Left kidney (tissue), 2 donors: Measurements from ENCODE around the gene STK16. TPM values are rescaled to one million over a fixed set of nuclear protein-coding genes. Genes with fewer than 3 reads are reported as not detected.
"Not testable (repeated sequence)": the region's sequence is repeated elsewhere in the genome, so short reads cannot be mapped to it uniquely, and the experiment has no call there.

ENCODE experiments used
- DNase-seq: peaks from one replicate; pipeline ENCODE4 v3.0.0-alpha.2; 2013
- polyA plus RNA-seq: library from polyadenylated mRNA; unstranded; fragments of 120-200 nt; gene quantifications from one replicate; pipeline ENCODE4 v1.2.1, GENCODE V29; 2013; ENCODE audit not compliant: insufficient read length

STK16 gene
- polyA plus RNA-seq, 1 donor, result 34.9 TPM

DNA sequence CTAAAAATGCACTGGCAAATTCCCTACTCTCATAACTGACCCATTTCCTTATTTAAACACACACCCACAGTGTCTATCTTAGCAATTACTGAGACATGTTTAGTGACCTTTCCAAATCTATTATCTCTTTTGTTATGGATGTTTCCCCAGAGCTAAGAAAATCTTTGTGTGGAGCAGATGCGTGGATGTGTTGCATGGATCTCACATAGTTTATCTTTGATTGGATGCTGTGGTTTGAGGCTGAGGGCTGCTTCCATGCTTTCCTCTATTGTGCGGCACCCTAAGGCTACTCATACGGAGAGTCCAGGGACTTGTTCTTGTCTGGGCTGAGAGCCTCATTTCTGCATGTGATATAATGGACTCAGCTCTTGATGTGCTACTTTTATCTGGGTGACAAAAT, 10.9 kb upstream of the STK16 start:
- DNase-seq, result no peak

DNA sequence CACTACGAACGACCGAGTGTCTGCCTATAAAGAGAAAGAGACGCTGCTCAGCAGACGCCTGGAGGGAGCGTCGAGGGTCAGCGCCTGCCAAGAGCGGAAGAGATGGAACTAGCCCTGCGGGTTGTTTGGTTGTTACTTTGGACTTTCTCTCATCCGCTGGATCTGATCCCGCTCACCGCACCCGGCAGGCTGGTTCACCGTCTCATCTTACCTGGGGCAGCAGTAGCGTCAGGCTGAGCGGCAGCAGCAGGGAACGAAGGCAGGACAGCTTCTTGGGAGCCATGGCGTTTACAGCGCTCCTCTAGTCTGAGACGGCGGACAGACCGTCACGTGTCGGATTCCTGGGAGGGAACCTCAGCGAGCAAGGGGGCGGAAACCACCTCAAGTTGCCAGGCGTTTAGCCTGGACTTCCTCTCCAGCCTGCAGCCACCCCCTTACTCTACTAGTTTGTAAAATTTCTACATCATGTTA, 2.0 kb upstream of the STK16 start:
- DNase-seq, result no peak

DNA sequence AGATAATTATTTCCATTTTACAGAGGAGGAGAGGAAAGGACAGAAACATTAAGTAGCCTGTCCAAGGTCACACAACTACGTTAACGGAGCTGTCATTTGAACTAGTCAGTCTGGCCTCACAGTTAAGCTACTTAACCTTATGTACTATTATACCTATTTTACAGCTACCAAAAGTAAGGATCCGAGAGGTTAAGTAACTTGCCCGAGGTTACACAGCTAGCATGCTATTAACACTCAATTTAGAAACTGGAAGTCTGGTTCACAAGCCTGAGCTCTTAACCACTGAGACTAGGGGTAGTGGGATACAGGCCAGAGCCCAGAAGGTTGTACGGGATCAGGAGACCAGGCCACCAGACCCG, 511 bp upstream of the STK16 start:
- DNase-seq, result no peak

DNA sequence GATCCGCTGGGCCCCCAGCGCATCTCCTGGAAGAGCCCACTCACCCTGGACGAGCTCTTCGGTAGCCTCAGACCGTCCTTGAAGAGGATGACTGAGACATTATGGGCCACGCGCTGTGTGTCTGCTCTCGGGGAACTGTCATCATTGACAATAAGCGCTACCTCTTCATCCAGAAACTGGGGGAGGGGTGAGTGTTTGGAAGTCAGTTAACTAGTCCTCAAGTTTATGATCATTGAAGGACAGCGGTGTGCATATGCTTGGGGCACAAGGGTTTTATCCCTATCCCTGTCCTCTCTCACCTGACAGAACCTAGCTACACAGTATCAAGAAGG, 586 bp downstream of the STK16 start:
- no peak for DNase-seq

DNA sequence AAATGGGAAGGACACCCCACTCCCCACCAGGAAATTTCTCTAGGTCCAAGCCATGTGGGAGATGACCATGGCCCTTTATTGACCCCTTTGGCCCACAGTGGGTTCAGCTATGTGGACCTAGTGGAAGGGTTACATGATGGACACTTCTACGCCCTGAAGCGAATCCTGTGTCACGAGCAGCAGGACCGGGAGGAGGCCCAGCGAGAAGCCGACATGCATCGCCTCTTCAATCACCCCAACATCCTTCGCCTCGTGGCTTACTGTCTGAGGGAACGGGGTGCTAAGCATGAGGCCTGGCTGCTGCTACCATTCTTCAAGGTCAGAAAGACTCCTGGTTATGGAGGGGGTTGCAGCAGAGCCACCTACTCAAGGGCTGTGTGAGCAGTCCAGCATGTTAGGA, 1.3 kb downstream of the STK16 start:
- no peak for DNase-seq

DNA sequence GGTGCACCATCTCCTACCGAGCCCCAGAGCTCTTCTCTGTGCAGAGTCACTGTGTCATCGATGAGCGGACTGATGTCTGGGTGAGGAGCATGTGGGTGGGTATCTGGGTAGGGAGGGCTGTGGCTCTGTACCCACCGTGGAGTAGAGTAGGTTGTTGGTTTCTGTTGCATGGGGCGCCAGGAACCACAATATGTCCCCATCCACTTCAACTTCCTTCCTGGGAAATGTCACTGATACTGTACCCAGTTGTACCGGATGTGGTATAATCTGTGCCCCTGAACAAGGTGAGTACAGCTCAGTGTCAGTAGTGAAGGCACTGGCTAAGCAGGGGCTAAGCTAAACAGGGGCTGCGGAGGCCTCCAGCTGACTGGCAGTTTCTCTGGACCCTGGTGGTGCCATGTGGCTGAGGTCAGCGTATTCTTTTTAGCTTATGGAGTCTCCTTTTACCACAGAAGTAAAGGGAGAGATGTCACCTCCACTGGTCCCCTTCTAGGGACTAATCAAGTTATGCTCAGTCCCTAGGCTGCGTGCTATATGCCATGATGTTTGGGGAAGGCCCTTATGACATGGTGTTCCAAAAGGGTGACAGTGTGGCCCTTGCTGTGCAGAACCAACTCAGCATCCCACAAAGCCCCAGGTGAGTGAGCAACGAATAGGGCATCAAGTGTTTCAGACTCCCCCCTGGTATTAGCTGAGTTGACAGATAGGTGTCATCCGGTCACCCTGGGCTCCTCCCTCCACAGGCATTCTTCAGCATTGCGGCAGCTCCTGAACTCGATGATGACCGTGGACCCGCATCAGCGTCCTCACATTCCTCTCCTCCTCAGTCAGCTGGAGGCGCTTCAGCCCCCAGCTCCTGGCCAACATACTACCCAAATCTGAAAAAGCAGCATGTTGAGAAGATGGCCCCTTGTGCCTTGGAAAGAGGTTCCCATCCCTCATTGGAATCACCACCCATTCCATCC, 2.7 kb downstream of the STK16 start:
- no peak for DNase-seq

DNA sequence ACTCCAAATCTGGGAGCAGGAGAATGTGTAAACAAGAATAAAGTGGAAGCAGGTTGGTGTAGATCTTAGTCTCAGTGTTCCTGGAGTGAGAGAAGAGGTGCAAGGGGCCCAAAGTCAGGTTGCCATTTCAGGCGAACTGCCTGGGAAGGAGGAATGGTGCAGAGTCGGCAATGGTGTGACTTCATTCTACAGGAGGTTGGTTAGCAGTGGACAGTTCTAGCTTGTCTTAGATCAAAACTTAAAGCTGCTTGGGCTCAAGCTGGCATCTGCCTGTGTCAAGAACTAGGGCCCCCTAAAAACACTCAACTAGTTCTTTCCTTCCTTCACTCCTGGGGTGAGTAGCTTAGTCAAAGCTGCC, 3.5 kb downstream of the STK16 start:
- DNase-seq, result no peak

DNA sequence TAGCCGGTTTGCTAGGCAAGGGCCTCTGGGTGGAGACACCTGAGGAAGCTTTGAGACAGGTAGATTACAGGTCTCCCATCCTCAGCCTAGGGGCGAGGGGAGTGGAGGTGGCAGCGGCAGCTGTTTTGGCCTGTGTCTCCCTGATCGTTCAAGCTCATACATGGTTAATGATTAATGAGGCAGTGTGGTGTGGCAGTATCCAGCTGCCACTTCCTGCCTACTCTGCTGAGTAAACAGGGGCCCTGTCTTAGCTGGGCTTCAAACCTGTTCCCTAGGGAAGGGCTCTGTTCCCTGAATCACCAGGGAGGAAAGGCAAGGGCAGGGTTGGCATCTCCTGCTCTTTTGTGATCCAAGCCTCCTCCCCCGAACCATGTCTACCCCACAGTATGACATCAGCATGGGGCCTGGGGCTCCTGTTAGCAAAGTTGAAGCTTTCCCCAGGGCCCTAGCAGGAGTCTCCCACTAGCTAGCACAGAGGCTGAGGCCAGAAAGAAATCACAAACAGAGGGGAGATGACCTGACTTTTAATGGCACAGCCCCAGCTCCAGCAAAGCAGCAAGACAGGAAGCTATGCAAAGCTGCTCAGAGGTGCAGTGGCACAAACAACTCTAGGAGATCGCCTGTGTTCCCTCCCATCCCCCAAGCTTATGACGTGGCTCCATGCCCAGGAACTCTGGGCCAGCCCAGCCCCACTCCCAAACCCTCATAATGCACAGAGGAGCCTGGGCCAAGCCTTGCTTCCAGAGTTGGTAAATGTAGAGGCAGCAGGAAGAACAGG, 4.1 kb downstream of the STK16 start:
- DNase-seq, result peak; percentile 63

DNA sequence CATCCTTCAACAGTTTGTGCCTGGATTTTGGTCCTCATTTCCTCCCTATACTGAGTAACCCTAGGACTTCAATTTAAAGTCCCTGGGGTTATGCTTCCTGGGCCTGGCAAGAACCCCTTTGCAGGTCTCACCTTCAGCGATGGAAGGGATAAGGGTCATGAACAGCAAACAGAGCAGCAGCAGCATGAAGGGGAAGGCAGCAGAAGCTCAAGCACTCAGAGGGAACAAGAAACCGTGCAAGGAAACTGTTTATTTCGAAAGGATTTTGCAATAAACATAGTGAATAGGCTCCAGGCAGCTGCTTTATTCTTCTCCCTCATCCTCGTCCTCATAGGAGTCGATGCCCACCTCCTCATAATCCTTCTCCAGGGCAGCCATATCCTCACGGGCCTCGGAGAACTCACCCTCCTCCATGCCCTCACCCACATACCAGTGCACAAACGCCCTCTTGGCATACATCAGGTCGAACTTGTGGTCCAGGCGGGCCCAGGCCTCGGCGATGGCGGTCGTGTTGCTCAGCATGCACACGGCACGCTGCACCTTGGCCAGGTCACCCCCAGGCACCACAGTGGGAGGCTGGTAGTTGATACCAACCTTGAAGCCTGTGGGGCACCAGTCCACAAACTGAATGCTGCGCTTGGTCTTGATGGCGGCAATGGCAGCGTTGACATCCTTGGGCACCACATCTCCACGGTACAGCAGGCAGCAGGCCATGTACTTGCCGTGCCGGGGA, 4.9 kb downstream of the STK16 start:
- no peak for DNase-seq

DNA sequence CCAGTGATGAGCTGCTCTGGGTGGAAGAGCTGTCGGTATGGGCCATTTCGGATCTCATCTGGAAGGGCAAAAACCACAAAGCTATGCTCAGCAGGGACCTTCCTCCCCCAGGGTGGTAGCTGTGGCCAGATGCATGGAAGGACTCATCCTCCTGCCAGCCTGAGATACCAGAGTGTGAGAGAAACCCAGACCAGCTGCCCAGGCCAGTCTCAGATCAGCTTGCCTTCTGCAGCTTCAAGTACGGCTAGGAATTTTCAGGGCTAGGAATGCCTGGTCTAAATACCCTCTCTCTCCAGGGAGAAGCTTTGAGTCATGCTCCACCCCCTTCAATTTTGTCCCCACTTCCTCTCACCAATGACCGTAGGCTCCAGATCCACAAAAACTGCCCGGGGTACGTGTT, 6.4 kb downstream of the STK16 start:
- DNase-seq, result no peak

DNA sequence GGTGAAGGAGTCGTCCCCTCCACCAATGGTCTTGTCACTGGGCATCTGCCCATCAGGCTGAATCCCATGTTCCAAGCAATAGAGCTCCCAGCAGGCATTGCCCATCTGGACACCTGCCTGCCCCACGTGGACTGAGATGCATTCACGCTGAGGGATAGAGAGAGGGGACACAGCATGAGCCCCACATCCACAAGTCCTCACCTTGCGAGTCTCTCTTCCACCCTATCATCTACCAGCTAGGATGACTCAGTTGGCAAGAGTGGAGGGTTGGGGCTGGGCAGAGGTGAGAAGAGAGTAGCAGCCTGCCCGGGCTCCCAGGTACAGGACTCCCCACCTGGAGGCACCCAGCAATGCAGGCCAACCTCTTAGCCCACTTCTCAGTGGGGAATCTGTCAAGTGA, 6.8 kb downstream of the STK16 start:
- DNase-seq, result no peak

DNA sequence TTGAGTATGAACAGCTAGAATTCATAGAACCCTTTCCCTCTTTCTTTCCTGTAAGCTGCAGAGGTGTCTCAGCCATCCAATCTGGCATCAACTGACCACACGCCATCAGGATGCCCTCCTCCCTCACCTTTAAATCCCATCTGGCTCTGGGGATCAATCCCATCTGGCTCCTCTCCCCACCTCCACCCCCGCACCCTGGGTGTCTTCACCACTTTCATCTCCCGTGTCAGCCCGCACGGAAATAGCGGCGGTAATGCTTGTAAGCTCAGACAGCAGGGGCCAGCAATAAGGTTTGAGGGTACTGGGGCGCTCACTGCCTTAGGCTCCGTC, 7.3 kb downstream of the STK16 start:
- DNase-seq, result no peak

DNA sequence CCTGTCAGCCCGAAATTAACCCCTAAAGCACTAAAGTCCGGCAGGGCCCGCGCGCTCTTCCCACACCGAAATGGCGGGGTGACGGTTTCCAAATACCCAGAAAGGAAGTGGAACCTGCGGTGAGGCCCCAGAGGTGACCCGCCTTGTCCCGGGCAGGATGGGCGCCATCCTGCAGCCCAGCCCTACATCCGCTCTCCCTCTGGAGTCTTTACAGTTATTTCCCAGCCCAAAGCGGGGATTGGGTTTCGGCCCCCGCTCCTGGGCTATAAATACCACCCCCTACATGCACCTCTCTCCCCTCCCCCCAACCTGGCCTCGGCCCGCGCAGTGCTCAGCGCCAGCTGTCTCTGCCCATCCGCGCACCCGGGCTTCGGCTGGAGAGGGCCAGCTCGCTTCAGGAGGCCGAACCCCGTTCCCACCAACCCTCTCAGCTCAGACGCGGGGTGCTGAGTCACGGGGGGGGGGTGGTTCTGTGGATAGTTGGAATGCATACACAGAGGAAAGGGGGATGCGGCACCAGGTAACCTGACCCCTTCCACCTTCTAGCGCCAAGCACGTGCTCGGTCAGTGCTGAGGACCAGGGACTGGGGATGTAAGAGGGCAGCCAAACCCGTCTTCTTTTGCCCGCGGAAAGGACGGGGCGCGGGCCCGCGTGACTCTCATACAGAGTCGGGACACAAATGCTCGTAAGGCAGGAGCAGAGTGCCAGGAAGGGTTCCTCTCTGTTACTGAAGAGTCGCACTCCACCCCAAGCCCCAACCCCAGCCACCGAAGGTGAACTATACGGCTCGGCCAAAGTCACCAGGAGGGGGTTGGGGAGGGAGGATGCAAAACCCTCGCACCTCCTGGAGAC, 7.8 kb downstream of the STK16 start, which contains the start of gene TUBA4B:
TUBA4B (plus strand) TSS at position 344 of the 853 bp plus-strand sequence; CDS start at position 509, 165 bp downstream.
- no peak for DNase-seq

DNA sequence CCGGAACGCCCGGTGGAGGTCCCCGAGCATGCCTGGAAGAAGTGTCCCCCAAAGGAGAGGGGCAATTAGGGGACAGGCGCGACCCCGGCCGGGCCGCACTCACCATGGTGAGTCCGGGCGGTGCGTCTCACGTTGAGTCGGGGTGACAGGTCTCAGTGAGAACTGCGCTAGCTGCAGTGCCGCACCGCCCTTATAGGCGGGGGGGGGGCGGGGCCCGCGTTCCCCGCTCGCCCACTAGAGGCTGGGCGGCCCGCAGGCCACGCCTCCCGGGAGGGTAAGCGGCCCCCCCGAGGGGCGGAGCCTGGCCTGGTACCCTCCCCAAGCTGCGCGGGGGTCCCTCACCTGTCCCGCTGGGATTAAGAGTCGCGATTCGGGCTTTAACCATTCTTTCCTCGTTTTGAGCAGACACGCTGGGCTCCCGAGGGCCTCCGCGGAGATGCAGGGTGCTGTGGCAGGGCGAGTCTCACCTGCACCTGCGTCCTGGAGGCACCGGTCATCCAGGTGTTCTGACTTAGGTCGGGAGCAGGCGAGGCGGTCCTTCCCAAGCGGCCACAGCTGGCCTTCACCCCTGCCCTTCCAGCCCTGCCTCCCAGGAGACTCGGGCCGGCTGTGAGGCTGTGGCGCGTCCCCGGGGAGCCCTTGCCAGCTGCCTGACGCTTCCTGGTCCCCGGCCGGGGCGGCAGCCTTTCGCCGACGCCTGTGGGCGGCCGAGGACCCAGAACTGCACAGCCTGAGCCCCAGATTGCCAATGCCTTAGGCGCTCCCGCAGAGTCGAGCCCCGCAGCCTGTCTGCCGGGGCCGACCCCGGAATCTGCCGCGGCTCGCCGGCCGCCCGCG, 8.7 kb downstream of the STK16 start, which contains the start of gene TUBA4A:
TUBA4A (minus strand) TSS at position 166 of the 837 bp plus-strand sequence; CDS start at position 106, 60 bp downstream.
- DNase-seq, result no peak

DNA sequence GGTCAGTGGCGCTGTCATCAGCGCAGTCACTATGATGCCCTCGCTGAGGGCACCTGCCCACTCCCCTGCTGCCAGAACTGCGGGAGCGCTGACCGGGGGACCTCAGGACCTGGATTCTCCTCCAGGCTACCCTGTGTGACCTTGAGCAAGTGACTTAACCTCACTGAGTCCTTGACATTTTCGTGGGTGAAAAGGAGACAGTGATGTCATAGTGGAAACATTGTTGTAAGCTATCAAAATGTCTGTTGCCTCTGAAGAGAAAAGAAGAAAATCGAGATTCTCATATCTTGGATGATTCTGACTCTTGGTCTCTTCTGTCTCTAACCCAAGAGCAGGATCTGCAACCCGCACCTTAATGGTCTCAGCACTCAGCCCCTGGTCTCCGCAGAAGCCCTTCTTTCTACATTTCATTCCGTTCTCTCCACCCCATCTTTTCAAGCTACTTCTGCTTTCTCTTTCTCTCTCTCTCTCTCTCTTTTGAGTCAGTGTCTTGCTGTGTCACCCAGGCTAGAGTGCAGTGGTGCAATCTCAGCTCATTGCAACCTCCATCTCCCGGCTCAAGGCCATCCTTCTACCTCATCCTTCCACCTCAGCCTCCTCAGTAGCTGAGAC, 9.4 kb downstream of the STK16 start:
- DNase-seq, result no peak

DNA sequence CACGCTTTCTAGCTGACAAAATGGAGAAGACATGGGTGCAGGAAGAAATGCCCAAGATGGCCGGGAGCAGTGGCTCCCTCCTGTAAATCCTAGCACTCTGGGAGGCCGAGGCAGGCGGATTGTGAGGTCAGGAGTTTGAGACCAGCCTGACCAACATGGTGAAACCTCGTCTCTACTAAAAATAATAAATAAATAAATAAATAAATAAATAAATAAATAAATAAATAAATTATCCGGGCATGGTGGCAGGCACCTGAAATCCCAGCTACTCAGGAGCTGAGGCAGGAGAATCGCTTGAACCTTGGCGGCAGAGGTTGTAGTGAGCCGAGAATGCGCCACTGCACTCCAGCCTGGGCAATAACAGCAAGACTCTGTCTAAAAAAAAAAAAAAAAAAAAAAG, 13.7 kb downstream of the STK16 start:
- not testable (repeated sequence) for DNase-seq

DNA sequence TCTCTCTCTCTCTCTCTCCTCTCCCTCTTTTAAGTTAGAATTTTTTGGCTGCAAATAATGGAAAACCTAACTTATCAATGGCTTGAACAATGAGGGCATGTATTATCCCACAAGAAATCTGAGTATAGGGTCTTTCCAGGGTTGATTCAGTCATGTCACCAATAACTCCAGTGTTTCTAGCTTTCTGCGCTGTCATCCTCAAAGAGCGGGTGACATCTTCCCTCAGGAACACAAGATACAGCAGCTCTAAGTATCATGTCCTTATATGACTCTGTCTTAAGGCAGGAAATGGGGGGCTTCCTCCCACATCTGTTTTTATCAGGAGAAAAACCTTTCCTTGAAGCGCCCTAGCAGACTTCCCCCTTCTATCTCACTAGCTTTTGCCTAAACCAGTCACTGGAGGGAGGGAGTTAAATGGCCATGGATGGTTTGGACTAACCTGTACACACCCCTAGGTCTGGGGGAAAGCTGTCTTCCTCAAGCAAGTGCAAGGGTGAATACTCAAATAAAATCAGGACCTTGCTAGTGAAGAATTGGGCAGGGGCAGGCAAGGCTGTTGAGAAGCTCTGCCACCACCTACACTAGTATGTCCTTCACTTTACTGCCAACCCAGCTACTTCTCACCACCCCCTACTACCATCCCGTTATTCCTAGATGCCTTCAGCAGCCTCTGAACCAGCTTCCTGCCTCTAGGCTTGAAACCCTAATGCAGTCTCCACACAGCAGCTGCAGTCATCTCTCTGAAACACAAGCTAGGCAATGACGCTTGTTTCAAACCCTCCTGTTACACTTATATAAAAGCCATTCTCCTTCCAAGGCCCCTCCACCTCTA, 16.0 kb downstream of the STK16 start:
- no peak for DNase-seq

DNA sequence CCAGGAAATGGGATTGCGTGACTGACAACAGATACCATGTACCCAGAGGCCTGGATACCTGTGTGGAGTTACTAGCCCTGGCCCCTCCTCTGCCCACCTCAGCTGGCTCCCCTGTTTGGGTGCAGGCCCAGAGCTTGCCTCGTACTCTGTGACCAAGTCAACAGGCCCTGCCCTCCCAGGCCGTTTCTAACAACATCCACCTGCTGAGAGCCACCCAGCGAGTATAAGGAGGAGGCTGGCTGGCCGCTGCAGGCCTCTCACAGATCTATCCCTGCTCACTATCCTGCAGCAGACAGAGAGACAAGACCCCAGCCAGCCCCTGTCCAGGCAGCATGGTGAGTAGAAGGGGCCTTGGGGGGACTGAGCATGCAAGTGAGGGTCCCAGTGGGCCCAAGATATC, 21.0 kb downstream of the STK16 start:
- DNase-seq, result no peak

DNA sequence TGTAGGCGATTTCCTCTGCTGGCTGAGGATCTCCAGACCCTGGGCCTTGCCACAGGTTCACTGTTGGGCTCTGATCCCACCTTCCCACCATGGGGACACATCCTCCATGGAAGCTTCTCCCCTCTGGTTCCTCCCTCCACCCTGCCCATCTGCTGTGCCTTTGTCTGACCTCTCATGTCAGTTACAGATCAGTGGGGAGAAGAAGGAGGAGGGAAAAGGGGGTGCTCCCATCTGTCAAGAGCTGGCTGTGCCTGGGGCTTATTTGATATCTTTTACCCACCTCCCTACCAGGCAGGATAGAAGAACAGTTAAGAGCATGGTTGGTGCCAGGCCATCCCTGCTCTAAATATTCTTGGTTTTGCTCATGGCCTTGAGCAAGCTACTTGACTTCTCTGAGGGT, 21.6 kb downstream of the STK16 start:
- no peak for DNase-seq
